ENCODE measurements around the gene CDK5RAP1. TPM values are rescaled to one million over a fixed set of nuclear protein-coding genes. Genes with fewer than 3 reads are reported as not detected.

CDK5RAP1 gene
- total and polyA plus RNA-seq, 2 of the 8 experiments (the other 6 are each of a cell fraction or from before 2014, with no cell fraction given), result 37.8 to 46.6 TPM

- H2BK15ac ChIP-seq (ENCODE audit: low read length), result no peak overlapping the region
- H2BK120ac ChIP-seq (replicated peaks; ENCODE audit: low read depth, low read length), result no peak overlapping the region
- no peaks in the 10 kb centered on the region for H3K23me2 ChIP-seq (ENCODE audit: low read depth, low read length)
- no peak overlapping the region for H3K4me2 ChIP-seq (ENCODE audit: insufficient read depth in 1 of 2, low read depth in 2 of 2, low read length in 2 of 2)
- no peak overlapping the region for H2AFZ ChIP-seq (ENCODE audit: low read length)
- FAIRE-seq (no peak), DNase-seq (ENCODE audit: low read depth in 1 of 2, low spot score in 2 of 2) (no peak)
- H3K4me3 ChIP-seq (ENCODE audit: extremely low read depth in 1 of 4, insufficient read depth in 2 of 4, low read depth in 3 of 4, low read length in 4 of 4), result no peak overlapping the region
- ChIA-PET POLR2A (ENCODE audit: partially characterized antibody) (interaction anchor here (2.1 kb wide), 1 partner anchor 258 kb away, joined by 5 read pairs; the partner anchor contains the start of gene ACTL10), CTCF (ENCODE audit: partially characterized antibody) (interaction anchor here (0.8 to 1.3 kb wide), 3 partner anchors 10 to 15 kb away, joined by 3 read pairs; no protein-coding TSS in a partner anchor)
- peak overlapping the region; percentile 11; the same call in 1 of the 2 replicates for H4K8ac ChIP-seq (ENCODE audit: extremely low read depth, insufficient read depth, low read length)
- no peak overlapping the region for H2BK5ac ChIP-seq (ENCODE audit: low read depth, low read length)
- no peaks in the 10 kb centered on the region for H3K79me2 ChIP-seq (ENCODE audit: control insufficient read depth in 1 of 2, insufficient read depth in 2 of 2, low read length in 2 of 2)
- no peak overlapping the region for H3K56ac ChIP-seq (replicated peaks; ENCODE audit: insufficient read length, low read depth, low read length)
- no peak overlapping the region for H3K23ac ChIP-seq (ENCODE audit: insufficient read length)
- no peak overlapping the region for H3K14ac ChIP-seq (ENCODE audit: insufficient read length)
- 89% methylated on average over 18 of the region's 18 CpGs; no CpG with 5 or more reads in 1 of the 2 experiments for WGBS, 2 experiments (ENCODE audit: extremely low coverage in 1 of 2, insufficient coverage in 1 of 2, insufficient read length in 1 of 2, insufficient replicate concordance in 2 of 2, low coverage in 1 of 2, low lambda C conversion rate in 2 of 2, missing lambda C conversion rate in 1 of 2)
- no peaks in the 10 kb centered on the region; the same call in 1 of the 2 replicates for H3K79me1 ChIP-seq (ENCODE audit: low read depth, low read length)
- no peak overlapping the region for H3K18ac ChIP-seq (ENCODE audit: extremely low read depth, low read length)
- no peak overlapping the region for H2AK5ac ChIP-seq (ENCODE audit: low read depth, low read length)
- H2BK12ac ChIP-seq (ENCODE audit: low read depth, low read length), result no peak overlapping the region
- H4K5ac ChIP-seq (ENCODE audit: insufficient read length, low read depth, low read length), result no peak overlapping the region
- H4K91ac ChIP-seq (replicated peaks; ENCODE audit: insufficient read length, low read length), result no peak overlapping the region
- no peak overlapping the region; a peak in 1 of 7 replicates for H3K9ac ChIP-seq (replicated peaks in 1 of 4; ENCODE audit: extremely low read depth in 1 of 4, low read depth in 3 of 4, low read length in 3 of 4)
- H4K20me1 ChIP-seq (replicated peaks in 1 of 2; ENCODE audit: control insufficient read depth in 1 of 2, insufficient read depth in 2 of 2, low read length in 2 of 2), result peaks cover 0 to 2% of the 10 kb centered on the region in 2 experiments
- H2BK20ac ChIP-seq (ENCODE audit: low read length), result no peak overlapping the region
- H3K36me3 ChIP-seq (ENCODE audit: control insufficient read depth in 2 of 4, insufficient read depth in 4 of 4, low read length in 3 of 4), result no peaks in the 10 kb centered on the region; a peak in 1 of 8 replicates
- H3K4ac ChIP-seq (replicated peaks; ENCODE audit: insufficient read length, low read depth, low read length), result no peak overlapping the region
- H3K9me3 ChIP-seq (ENCODE audit: insufficient read depth in 2 of 2, low read depth in 1 of 2, low read length in 1 of 2), result no peaks in the 10 kb centered on the region
- no peaks in the 10 kb centered on the region for H3K27me3 ChIP-seq (replicated peaks in 1 of 4; ENCODE audit: control insufficient read depth in 3 of 4, extremely low read depth in 1 of 4, insufficient read depth in 3 of 4, low read length in 3 of 4)
- no peak overlapping the region for H3K27ac ChIP-seq (ENCODE audit: low read depth, low read length)
- H3K4me1 ChIP-seq (replicated peaks in 1 of 4; ENCODE audit: control insufficient read depth in 3 of 4, insufficient read depth in 4 of 4, low read length in 3 of 4), result no peaks in the 10 kb centered on the region
- TF ChIP-seq E2F6 (IDR thresholded peaks at IDR 0.05) (no peak), CBX8 (IDR thresholded peaks at IDR 0.05; ENCODE audit: borderline replicate concordance, low read depth, low read length) (no peak), TCF12 (IDR thresholded peaks at IDR 0.05; ENCODE audit: low read depth, low read length) (no peak), ATF2 (IDR thresholded peaks at IDR 0.05; ENCODE audit: low read length) (no peak), SIN3A (conservative IDR thresholded peaks at IDR 0.05 in 1 of 2, IDR thresholded peaks at IDR 0.05 in 1 of 2; ENCODE audit: low read depth in 1 of 2, low read length in 2 of 2) (no peak), TBP (IDR thresholded peaks at IDR 0.05; ENCODE audit: low read depth, low read length) (no peak), FOSL1 (IDR thresholded peaks at IDR 0.05; ENCODE audit: insufficient read depth, low read depth, low read length) (no peak), TAF1 (IDR thresholded peaks at IDR 0.05; ENCODE audit: low read depth, low read length) (no peak)
Measured at GRCh38 chr20:33408716-33409654, 7.7 kb upstream of the CDK5RAP1 start.

Measured in H1 (cell line).